Keratinocyte (primary cell): ENCODE results near the gene ACD.

Experiments used
- CTCF ChIP-seq, 3 experiments: IDR thresholded peaks in 1 of 3; conservative IDR thresholded peaks in 1 of 3; optimal IDR thresholded peaks in 1 of 3; 2 replicates in 2 of 3; 3 replicates in 1 of 3; pipeline versions ENCODE3 to v1.5.1; 2011; ENCODE audit warnings: low read length in 3 of 3, mild to moderate bottlenecking in 3 of 3, moderate library complexity in 2 of 3, control low read depth in 1 of 3, inconsistent platforms in 1 of 3; ENCODE audit not compliant: insufficient read depth in 2 of 3; ENCODE audit errors: extremely low read depth in 1 of 3
- EZH2 ChIP-seq: IDR thresholded peaks from one replicate; pipeline ENCODE4 v1.6.1; 2012; ENCODE audit warnings: inconsistent platforms, mild to moderate bottlenecking, low read length, moderate library complexity

- no peak for TF ChIP-seq CTCF (optimal IDR thresholded peaks at IDR 0.05 in 1 of 3, IDR thresholded peaks at IDR 0.05 in 1 of 3, conservative IDR thresholded peaks at IDR 0.05 in 1 of 3; ENCODE audit: extremely low read depth in 1 of 3, insufficient read depth in 2 of 3, low read length in 3 of 3)
- TF ChIP-seq EZH2, result no peak
These were observed 14.5 kb downstream of the ACD start for GRCh38 chr16:67645397-67646121.
